HepG2 (cell line): ENCODE measurements around the gene CSNK1D. TPM values are rescaled to one million over a fixed set of nuclear protein-coding genes. Genes with fewer than 3 reads are reported as not detected.

Source experiments
- GPBP1L1 ChIP-seq: sonication (generic); formaldehyde crosslinking; IDR thresholded peaks from 2 replicates; pipeline ENCODE4 v1.5.0; 2020; ENCODE audit warnings: mild to moderate bottlenecking, missing genetic modification reagents
- KLF11 ChIP-seq: IDR thresholded peaks from 2 replicates; pipeline ENCODE4 v1.6.1; 2016; ENCODE audit warnings: missing compliant biosample characterization
- NRL ChIP-seq: sonication (generic); formaldehyde crosslinking; IDR thresholded peaks from 2 replicates; pipeline ENCODE4 v1.5.0; 2020; ENCODE audit warnings: missing genetic modification reagents, mild to moderate bottlenecking, moderate library complexity, borderline replicate concordance
- PRDM15 ChIP-seq: sonication (generic); formaldehyde crosslinking; IDR thresholded peaks from 2 replicates; pipeline ENCODE4 v1.4.0; 2020; ENCODE audit warnings: missing genetic modification reagents
- SMAD3 ChIP-seq: sonication (generic); formaldehyde crosslinking; IDR thresholded peaks from 2 replicates; pipeline ENCODE4 v1.4.0; 2020; ENCODE audit warnings: missing genetic modification reagents
- STAT6 ChIP-seq: sonication (generic); formaldehyde crosslinking; IDR thresholded peaks from 2 replicates; pipeline ENCODE4 v1.4.0; 2020; ENCODE audit warnings: missing genetic modification reagents, mild to moderate bottlenecking, borderline replicate concordance
- THRA ChIP-seq: sonication (generic); formaldehyde crosslinking; IDR thresholded peaks from 2 replicates; pipeline ENCODE4 v1.4.0; 2020; ENCODE audit warnings: missing genetic modification reagents, borderline replicate concordance
- ZBED4 ChIP-seq: sonication (generic); formaldehyde crosslinking; IDR thresholded peaks from 2 replicates; pipeline ENCODE4 v1.4.0; 2020; ENCODE audit warnings: missing genetic modification reagents, borderline replicate concordance
- ZBTB33 ChIP-seq: sonication (generic); formaldehyde crosslinking; IDR thresholded peaks from 2 replicates; pipeline ENCODE4 v1.4.0; 2020; ENCODE audit warnings: missing genetic modification reagents
- ZBTB7B ChIP-seq: sonication (generic); formaldehyde crosslinking; IDR thresholded peaks from 2 replicates; pipeline ENCODE4 v1.4.0; 2020; ENCODE audit warnings: missing genetic modification reagents
- ZNF263 ChIP-seq: sonication (generic); formaldehyde crosslinking; IDR thresholded peaks from 2 replicates; pipeline ENCODE4 v1.4.0; 2020; ENCODE audit warnings: missing genetic modification reagents
- polyA plus RNA-seq, 8 experiments: library from polyadenylated mRNA; depleted of rRNA in 3 of 8; stranded (reverse) in 7 of 8; unstranded in 1 of 8; fragments of >200 nt; fragmentation: Illumina TruSeq in 4 of 8; extraction: Trizol in 4 of 8; gene quantifications; 2 replicates each; pipeline versions ENCODE4 v1.2.1 to v1.2.3, GENCODE V29; 2011 to 2016; ENCODE audit warnings: low read depth in 4 of 8, missing spikeins in 1 of 8, mixed read lengths in 1 of 8; ENCODE audit not compliant: insufficient read depth in 1 of 8
- total RNA-seq, 5 experiments: library from RNA; depleted of rRNA; stranded (reverse); fragments of >200 nt; fragmentation: Illumina TruSeq; extraction: Trizol; gene quantifications; 2 replicates each; pipeline ENCODE4 v1.2.3, GENCODE V29; 2016; ENCODE audit warnings: low read depth in 1 of 5

Gene CSNK1D
- total and polyA plus RNA-seq, 2 of the 13 experiments (the other 11 are each of a cell fraction or from before 2014, with no cell fraction given) = 31.5 to 128 TPM

GRCh38 chr17:82302991-82303943, 29.8 kb upstream of the CSNK1D start (continued):
- TF ChIP-seq PRDM15 (CRISPR knock-in tag) = no peak
- TF ChIP-seq SMAD3 (CRISPR knock-in tag) = peak; percentile 49; the same call in 1 of the 2 replicates
- TF ChIP-seq GPBP1L1 (CRISPR knock-in tag) = no peak
- TF ChIP-seq KLF11 (CRISPR knock-in tag) = no peak
- TF ChIP-seq ZBED4 (CRISPR knock-in tag) = peak; percentile 34; the same call in 1 of the 2 replicates
- no peak for TF ChIP-seq STAT6 (CRISPR knock-in tag)
- peak; percentile 34; the same call in 1 of the 2 replicates for TF ChIP-seq THRA (CRISPR knock-in tag)
- TF ChIP-seq ZNF263 (CRISPR knock-in tag) = peak; percentile 77
- peak; percentile 3; the same call in 1 of the 2 replicates for TF ChIP-seq ZBTB33 (CRISPR knock-in tag)
- peak; percentile 90 for TF ChIP-seq ZBTB7B (CRISPR knock-in tag)
- TF ChIP-seq NRL = peak; percentile 92; the same call in 1 of the 2 replicates
